Aorta (tissue), 5 donors: ENCODE measurements around the gene DNAH2. TPM values are rescaled to one million over a fixed set of nuclear protein-coding genes. Genes with fewer than 3 reads are reported as not detected.

Source experiments
- ATAC-seq: fragments of 200-7000 bp; cut with Tn5 transposase; one replicate; pipeline ENCODE4 v1.9.1; 2022; ENCODE audit warnings: moderate library complexity; ENCODE audit not compliant: low FRiP score
- DNase-seq, 2 donors: peaks; one replicate each; pipeline ENCODE4 v3.0.0-alpha.2; 2020
- H3K27ac ChIP-seq, 2 donors: one replicate each; pipeline ENCODE4 v1.5.1; 2013; ENCODE audit warnings: low read length in 2 of 2, mild to moderate bottlenecking in 2 of 2, moderate library complexity in 2 of 2, control low read depth in 1 of 2, inconsistent platforms in 1 of 2, low read depth in 1 of 2
- H3K27me3 ChIP-seq, 2 donors: one replicate each; pipeline ENCODE4 v1.6.1; 2013; ENCODE audit warnings: control low read depth in 1 of 2, low read length in 1 of 2, mild to moderate bottlenecking in 1 of 2, moderate library complexity in 1 of 2; ENCODE audit not compliant: insufficient read depth in 2 of 2, control insufficient read depth in 1 of 2
- H3K36me3 ChIP-seq, 2 donors: one replicate each; pipeline ENCODE4 v1.6.1; 2013; ENCODE audit warnings: control low read depth in 1 of 2, low read length in 1 of 2, mild to moderate bottlenecking in 1 of 2; ENCODE audit not compliant: insufficient read depth in 2 of 2, control insufficient read depth in 1 of 2
- H3K4me1 ChIP-seq, 2 donors: one replicate each; pipeline ENCODE4 v1.6.1; 2013; ENCODE audit warnings: low read length in 2 of 2, control low read depth in 1 of 2, mild to moderate bottlenecking in 1 of 2, moderate library complexity in 1 of 2; ENCODE audit not compliant: insufficient read depth in 2 of 2, control insufficient read depth in 1 of 2
- H3K4me3 ChIP-seq, 2 donors: one replicate each; pipeline ENCODE4 v1.5.1; 2013; ENCODE audit warnings: low read length in 2 of 2, control low read depth in 1 of 2, mild to moderate bottlenecking in 1 of 2
- H3K9me3 ChIP-seq: one replicate; pipeline ENCODE4 v1.6.1; 2013; ENCODE audit warnings: mild to moderate bottlenecking, low read length; ENCODE audit not compliant: control insufficient read depth
- WGBS, 2 donors: extraction: QIAGEN DNeasy Blood & Tissue Kit; methylation state at CpG; one replicate each; pipeline ENCODE4 v1.1.7; 2013; 5-methylcytosine and 5-hydroxymethylcytosine counted together
- intact Hi-C, 2 donors: fragments of 100-400 bp; cut with DNase I; formaldehyde crosslinking; loops; one replicate each; pipeline versions ENCODE4 v1.14.2 to v1.15.0; 2022
- polyA plus RNA-seq, 2 donors: library from polyadenylated mRNA; stranded (reverse); fragments of 200-250 nt; gene quantifications; one replicate each; pipeline ENCODE4 v1.2.3, GENCODE V29; 2013
- total RNA-seq, 2 donors: library from RNA; stranded (reverse); fragmentation: NEBNext Ultra II Directional; extraction: Animal tissue kit (Norgen Biotek cat#: 25700); gene quantifications; one replicate each; pipeline ENCODE4 v1.2.1, GENCODE V29; 2021
- donor health status: healthy with polysubstance abuse.
- donor health status: Bipolar disorder and iron deficiency.
- donor health status: DM: no; HTN: no; CAD: no.
- donor health status: DM: no; HTN: no; CAD: no.
- donor health status: DM: yes; HTN: yes; CAD: no.

DNAH2 gene
- total and polyA plus RNA-seq, 4 donors = 0.08 to 1.6 (median 0.16) TPM; not detected in 1

DNA sequence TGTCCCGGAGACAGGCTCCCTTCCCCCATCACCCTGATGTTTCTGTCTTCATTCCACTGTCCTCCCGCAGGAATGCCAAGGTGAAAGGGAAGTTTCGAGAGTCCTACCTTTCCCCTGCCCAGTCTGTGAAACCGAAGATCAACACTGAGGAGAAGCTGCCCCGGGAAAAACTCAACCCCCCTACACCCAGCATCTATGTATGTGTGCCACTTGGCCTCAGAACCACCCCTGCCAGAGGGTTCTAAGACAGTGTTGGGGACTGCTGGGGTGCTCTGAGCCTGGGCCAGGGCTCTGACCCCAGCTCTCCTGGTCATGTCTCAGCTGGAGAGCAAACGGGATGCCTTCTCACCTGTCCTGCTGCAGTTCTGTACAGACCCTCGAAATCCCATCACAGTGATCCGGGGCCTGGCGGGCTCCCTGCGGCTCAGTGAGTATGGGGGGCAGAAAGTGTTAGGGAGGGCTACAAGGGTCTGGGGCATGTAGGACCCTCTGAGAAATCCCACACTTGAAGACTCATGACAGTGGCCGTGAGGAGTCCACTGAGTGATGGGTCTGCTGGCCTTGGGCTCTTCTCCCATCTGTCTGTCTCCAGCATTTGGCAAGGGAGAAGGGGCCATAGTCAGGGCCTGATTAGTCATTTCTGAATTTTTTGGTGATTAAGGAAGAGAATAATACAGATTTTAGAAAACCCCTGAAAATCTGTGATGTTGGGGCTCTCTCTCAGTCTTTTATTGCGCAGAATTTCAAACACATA lies 132.4 kb downstream of the DNAH2 start:
- no peaks in the 10 kb centered on the region for H3K4me1 ChIP-seq
- H3K27me3 ChIP-seq = no peaks in the 10 kb centered on the region
- peaks cover 0 to 2% of the 10 kb centered on the region in 2 donors for H3K36me3 ChIP-seq
- no peak overlapping the region for H3K27ac ChIP-seq
- H3K9me3 ChIP-seq = no peaks in the 10 kb centered on the region
- intact Hi-C loops = loop anchor here (5.0 to 10.0 kb wide), 2 partner anchors 105 to 108 kb away; no protein-coding TSS in a partner anchor
- H3K4me3 ChIP-seq = no peak overlapping the region
- WGBS, 2 donors = 84 to 85% methylated on average over 12 of the region's 12 CpGs
- ATAC-seq (no peak), DNase-seq (no peak)

DNA sequence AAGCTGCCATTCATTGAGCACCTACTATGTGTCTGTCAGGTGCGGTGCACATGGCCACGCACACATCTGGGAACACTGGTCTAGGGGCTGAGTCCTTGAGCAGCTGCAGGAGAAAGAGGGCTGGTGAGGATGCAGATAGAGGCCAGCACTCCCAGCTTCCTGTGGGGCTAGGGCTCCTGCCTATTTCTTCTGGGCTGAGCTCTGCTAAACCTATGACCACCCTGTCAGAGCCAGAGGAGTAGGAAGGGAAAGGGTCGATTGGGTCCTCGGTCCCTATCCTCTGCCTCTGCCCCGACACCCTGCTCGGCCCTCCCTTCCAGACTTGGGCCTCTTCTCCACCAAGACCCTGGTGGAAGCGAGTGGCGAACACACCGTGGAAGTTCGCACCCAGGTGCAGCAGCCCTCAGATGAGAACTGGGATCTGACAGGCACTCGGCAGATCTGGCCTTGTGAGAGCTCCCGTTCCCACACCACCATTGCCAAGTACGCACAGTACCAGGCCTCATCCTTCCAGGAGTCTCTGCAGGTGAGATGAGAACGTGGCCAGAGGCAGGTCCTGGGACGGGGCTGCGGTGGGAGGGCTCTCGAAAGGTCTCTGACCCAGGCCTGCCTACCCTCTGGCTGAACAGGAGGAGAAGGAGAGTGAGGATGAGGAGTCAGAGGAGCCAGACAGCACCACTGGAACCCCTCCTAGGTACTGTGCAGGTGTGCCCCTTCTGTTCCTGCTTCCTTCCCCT lies 133.3 kb downstream of the DNAH2 start:
- ATAC-seq (no peak), DNase-seq (no peak)
- H3K27ac ChIP-seq = no peak overlapping the region
- H3K4me3 ChIP-seq = no peak overlapping the region
- H3K4me1 ChIP-seq = no peaks in the 10 kb centered on the region
- intact Hi-C loops = loop anchor here (1.0 to 10.0 kb wide), 3 partner anchors 29 to 109 kb away; no protein-coding TSS in a partner anchor
- peaks cover 0 to 2% of the 10 kb centered on the region in 2 donors for H3K36me3 ChIP-seq
- 86% methylated on average over 17 of the region's 17 CpGs for WGBS, 2 donors
- no peaks in the 10 kb centered on the region for H3K27me3 ChIP-seq
- no peaks in the 10 kb centered on the region for H3K9me3 ChIP-seq

DNA sequence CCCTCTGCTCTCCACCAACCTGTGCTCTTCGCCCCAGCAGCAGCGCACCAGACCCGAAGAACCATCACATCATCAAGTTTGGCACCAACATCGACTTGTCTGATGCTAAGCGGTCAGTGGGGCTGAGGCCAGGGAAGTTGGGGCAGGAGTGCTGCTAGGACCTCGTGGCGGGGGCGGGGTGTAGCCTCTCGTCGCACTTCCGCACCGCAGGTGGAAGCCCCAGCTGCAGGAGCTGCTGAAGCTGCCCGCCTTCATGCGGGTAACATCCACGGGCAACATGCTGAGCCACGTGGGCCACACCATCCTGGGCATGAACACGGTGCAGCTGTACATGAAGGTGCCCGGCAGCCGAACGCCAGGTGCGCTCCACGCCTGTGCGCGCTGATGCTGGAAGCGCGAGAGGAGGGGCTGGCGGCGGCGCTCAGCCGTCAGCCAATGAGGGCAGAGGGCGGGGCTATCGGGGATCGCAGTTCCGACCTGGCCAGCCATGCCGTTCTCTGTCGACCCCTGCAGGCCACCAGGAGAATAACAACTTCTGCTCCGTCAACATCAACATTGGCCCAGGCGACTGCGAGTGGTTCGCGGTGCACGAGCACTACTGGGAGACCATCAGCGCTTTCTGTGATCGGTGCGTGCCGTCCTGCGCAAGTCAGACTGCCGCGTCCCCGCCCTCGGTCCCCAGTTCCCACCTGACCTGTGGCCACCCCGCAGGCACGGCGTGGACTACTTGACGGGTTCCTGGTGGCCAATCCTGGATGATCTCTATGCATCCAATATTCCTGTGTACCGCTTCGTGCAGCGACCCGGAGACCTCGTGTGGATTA lies 134.1 kb downstream of the DNAH2 start:
- 14 to 16% methylated on average over 60 of the region's 60 CpGs for WGBS, 2 donors
- intact Hi-C loops = loop anchor here (1.0 to 10.0 kb wide), 3 partner anchors 29 to 109 kb away; no protein-coding TSS in a partner anchor
- peak; percentile 89 for ATAC-seq
- Histone ChIP-seq H3K4me3 (no peak overlapping the region), H3K27me3 (no peaks in the 10 kb centered on the region), H3K36me3 (peaks cover 0 to 2% of the 10 kb centered on the region in 2 donors), H3K27ac (no peak overlapping the region), H3K4me1 (no peaks in the 10 kb centered on the region), H3K9me3 (no peaks in the 10 kb centered on the region)
- DNase-seq = peak; percentile 94 to 97

DNA sequence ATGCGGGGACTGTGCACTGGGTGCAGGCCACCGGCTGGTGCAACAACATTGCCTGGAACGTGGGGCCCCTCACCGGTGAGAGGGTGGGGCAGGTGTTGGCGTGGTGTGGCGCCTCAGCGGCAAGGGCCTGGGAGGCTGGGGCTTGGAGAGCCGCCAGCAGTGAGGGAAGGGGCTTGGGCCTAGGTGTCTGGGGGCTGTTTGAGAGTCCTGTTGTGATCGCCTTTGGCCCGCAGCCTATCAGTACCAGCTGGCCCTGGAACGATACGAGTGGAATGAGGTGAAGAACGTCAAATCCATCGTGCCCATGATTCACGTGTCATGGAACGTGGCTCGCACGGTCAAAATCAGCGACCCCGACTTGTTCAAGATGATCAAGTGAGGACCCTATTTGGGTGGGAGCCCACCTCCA lies 134.7 kb downstream of the DNAH2 start:
- no peak overlapping the region for H3K27ac ChIP-seq
- no peaks in the 10 kb centered on the region for H3K4me1 ChIP-seq
- ATAC-seq = no peak

DNA sequence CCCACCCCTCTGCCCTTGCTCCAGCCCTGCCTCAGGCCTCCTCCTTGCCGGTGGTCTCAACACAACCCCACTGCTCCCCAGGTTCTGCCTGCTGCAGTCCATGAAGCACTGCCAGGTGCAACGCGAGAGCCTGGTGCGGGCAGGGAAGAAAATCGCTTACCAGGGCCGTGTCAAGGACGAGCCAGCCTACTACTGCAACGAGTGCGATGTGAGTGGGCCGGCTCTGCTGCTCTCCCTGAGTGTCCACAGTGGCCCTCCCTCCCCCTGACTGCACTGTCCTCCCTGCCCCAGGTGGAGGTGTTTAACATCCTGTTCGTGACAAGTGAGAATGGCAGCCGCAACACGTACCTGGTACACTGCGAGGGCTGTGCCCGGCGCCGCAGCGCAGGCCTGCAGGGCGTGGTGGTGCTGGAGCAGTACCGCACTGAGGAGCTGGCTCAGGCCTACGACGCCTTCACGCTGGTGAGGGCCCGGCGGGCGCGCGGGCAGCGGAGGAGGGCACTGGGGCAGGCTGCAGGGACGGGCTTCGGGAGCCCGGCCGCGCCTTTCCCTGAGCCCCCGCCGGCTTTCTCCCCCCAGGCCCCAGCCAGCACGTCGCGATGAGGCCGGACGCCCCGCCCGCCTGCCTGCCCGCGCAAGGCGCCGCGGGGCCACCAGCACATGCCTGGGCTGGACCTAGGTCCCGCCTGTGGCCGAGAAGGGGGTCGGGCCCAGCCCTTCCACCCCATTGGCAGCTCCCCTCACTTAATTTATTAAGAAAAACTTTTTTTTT lies 135.6 kb downstream of the DNAH2 start:
- H3K4me1 ChIP-seq = no peaks in the 10 kb centered on the region
- 83 to 85% methylated on average over 43 to 51 of the region's 51 CpGs for WGBS, 2 donors
- no peak overlapping the region for H3K27ac ChIP-seq
- DNase-seq (peak; percentile 49 to 78), ATAC-seq (no peak)
- no peaks in the 10 kb centered on the region for H3K36me3 ChIP-seq
- H3K4me3 ChIP-seq = no peak overlapping the region
- H3K9me3 ChIP-seq = no peaks in the 10 kb centered on the region
- H3K27me3 ChIP-seq = no peaks in the 10 kb centered on the region
- intact Hi-C loops = loop anchor here (5.0 to 10.0 kb wide), 2 partner anchors 108 to 111 kb away; no protein-coding TSS in a partner anchor

More for the DNA sequence above, 134.7 kb downstream of the DNAH2 start:
- H3K36me3 ChIP-seq = no peaks in the 10 kb centered on the region
- H3K9me3 ChIP-seq = no peaks in the 10 kb centered on the region
- intact Hi-C loops = loop anchor here (5.0 to 10.0 kb wide), 2 partner anchors 107 to 110 kb away; no protein-coding TSS in a partner anchor
- H3K4me3 ChIP-seq = no peak overlapping the region
- peak in 1 of 2 donors; percentile 55 for DNase-seq
- 71 to 77% methylated on average over 20 of the region's 20 CpGs for WGBS, 2 donors
- no peaks in the 10 kb centered on the region for H3K27me3 ChIP-seq

DNA sequence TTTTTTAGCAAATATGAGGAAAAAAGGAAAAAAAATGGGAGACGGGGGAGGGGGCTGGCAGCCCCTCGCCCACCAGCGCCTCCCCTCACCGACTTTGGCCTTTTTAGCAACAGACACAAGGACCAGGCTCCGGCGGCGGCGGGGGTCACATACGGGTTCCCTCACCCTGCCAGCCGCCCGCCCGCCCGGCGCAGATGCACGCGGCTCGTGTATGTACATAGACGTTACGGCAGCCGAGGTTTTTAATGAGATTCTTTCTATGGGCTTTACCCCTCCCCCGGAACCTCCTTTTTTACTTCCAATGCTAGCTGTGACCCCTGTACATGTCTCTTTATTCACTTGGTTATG lies 136.1 kb downstream of the DNAH2 start:
- DNase-seq = no peak
- no peaks in the 10 kb centered on the region for H3K36me3 ChIP-seq
- intact Hi-C loops = loop anchor here (5.0 to 10.0 kb wide), 2 partner anchors 109 to 111 kb away; no protein-coding TSS in a partner anchor

DNA sequence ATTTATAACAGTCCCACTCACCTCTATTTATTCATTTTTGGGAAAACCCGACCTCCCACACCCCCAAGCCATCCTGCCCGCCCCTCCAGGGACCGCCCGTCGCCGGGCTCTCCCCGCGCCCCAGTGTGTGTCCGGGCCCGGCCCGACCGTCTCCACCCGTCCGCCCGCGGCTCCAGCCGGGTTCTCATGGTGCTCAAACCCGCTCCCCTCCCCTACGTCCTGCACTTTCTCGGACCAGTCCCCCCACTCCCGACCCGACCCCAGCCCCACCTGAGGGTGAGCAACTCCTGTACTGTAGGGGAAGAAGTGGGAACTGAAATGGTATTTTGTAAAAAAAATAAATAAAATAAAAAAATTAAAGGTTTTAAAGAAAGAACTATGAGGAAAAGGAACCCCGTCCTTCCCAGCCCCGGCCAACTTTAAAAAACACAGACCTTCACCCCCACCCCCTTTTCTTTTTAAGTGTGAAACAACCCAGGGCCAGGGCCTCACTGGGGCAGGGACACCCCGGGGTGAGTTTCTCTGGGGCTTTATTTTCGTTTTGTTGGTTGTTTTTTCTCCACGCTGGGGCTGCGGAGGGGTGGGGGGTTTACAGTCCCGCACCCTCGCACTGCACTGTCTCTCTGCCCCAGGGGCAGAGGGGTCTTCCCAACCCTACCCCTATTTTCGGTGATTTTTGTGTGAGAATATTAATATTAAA lies 136.7 kb downstream of the DNAH2 start:
- Histone ChIP-seq H3K27ac (no peak overlapping the region), H3K4me1 (no peaks in the 10 kb centered on the region), H3K27me3 (no peaks in the 10 kb centered on the region), H3K4me3 (no peak overlapping the region), H3K9me3 (no peaks in the 10 kb centered on the region), H3K36me3 (no peaks in the 10 kb centered on the region)
- intact Hi-C loops = loop anchor here (5.0 to 10.0 kb wide), 2 partner anchors 109 to 112 kb away; no protein-coding TSS in a partner anchor
- DNase-seq = peak in 1 of 2 donors; percentile 52
- no peak for ATAC-seq
- 76 to 78% methylated on average over 31 of the region's 31 CpGs for WGBS, 2 donors

More for the DNA sequence above, 136.1 kb downstream of the DNAH2 start:
- H3K4me1 ChIP-seq = no peaks in the 10 kb centered on the region
- no peak overlapping the region for H3K4me3 ChIP-seq
- H3K9me3 ChIP-seq = no peaks in the 10 kb centered on the region
- 81 to 86% methylated on average over 21 of the region's 21 CpGs for WGBS, 2 donors
- no peak overlapping the region for H3K27ac ChIP-seq
- no peak for ATAC-seq
- H3K27me3 ChIP-seq = no peaks in the 10 kb centered on the region
